HepG2 (cell line): Measurements from ENCODE around the gene CBLC.

Experiments
- FOXP1 ChIP-seq, 2 experiments: fragments of 450-650 bp in 1 of 2; IDR thresholded peaks; 2 replicates each; pipeline ENCODE4 v1.6.1; 2017 to 2018; ENCODE audit warnings: antibody characterized with exemption in 1 of 2
- HNRNPH1 ChIP-seq: fragments of 200-400 bp; formaldehyde crosslinking; optimal IDR thresholded peaks from 2 replicates; pipeline ENCODE3; 2017; ENCODE audit warnings: mild to moderate bottlenecking, low read depth, low read length
- IRF1 ChIP-seq: sonication (generic); formaldehyde crosslinking; IDR thresholded peaks from 2 replicates; pipeline ENCODE4 v1.4.0; 2020; ENCODE audit warnings: low read depth, mild to moderate bottlenecking, missing genetic modification reagents

GRCh38 chr19:44740351-44740824, 37.3 kb upstream of the CBLC start:
- TF ChIP-seq IRF1 (no peak), HNRNPH1 (no peak), FOXP1 (IDR thresholded peaks at IDR 0.05) (no peak), FOXP1 (CRISPR knock-in tag; IDR thresholded peaks at IDR 0.05) (0 out of 2 replicates have a peak, but pooled peaks have one; percentile 23)
